SK-N-SH treated with all-trans-retinoic acid at 6 μM for 48 hours (cell line): ENCODE data around the gene SUFU.

ENCODE experiments used
- CREB5 ChIP-seq: fragments of 250-450 bp; sonication (Bioruptor Pico); IDR thresholded peaks from 2 replicates; pipeline ENCODE4 v1.5.1; 2020; ENCODE audit warnings: low read depth, mild to moderate bottlenecking, moderate library complexity
- ISL1 ChIP-seq: fragments of 250-450 bp; sonication (Bioruptor Pico); IDR thresholded peaks from 2 replicates; pipeline ENCODE4 v2.1.2; 2022; ENCODE audit warnings: mild to moderate bottlenecking, moderate library complexity
- OSR1 ChIP-seq: fragments of 250-450 bp; sonication (Bioruptor Pico); IDR thresholded peaks from 2 replicates; pipeline ENCODE4 v1.8.0; 2022; ENCODE audit warnings: moderate library complexity, mild to moderate bottlenecking, inconsistent platforms
- SNAI2 ChIP-seq: fragments of 250-450 bp; sonication (Bioruptor Pico); IDR thresholded peaks from 2 replicates; pipeline ENCODE4 v1.5.0; 2020; ENCODE audit warnings: mild to moderate bottlenecking, moderate library complexity
- TCF4 ChIP-seq: fragments of 250-450 bp; sonication (Bioruptor Pico); IDR thresholded peaks from 2 replicates; pipeline ENCODE4 v1.8.0; 2021; ENCODE audit warnings: mild to moderate bottlenecking, moderate library complexity, borderline replicate concordance
- ZC3H10 ChIP-seq: fragments of 250-450 bp; sonication (Bioruptor Pico); IDR thresholded peaks from 2 replicates; pipeline ENCODE4 v1.5.1; 2021; ENCODE audit warnings: mild to moderate bottlenecking, moderate library complexity
- ZFP3 ChIP-seq: fragments of 250-450 bp; sonication (Bioruptor Pico); IDR thresholded peaks from 2 replicates; pipeline ENCODE4 v1.5.0; 2020; ENCODE audit warnings: mild to moderate bottlenecking, moderate library complexity
- ZFP30 ChIP-seq: fragments of 450-650 bp; formaldehyde crosslinking; IDR thresholded peaks from 2 replicates; pipeline ENCODE4 v1.5.0; 2022; ENCODE audit warnings: mild to moderate bottlenecking, moderate library complexity
- ZNF565 ChIP-seq: fragments of 450-650 bp; formaldehyde crosslinking; conservative IDR thresholded peaks from 2 replicates; pipeline ENCODE4 v1.5.0; 2020; ENCODE audit warnings: low read depth, mild to moderate bottlenecking, moderate library complexity

DNA sequence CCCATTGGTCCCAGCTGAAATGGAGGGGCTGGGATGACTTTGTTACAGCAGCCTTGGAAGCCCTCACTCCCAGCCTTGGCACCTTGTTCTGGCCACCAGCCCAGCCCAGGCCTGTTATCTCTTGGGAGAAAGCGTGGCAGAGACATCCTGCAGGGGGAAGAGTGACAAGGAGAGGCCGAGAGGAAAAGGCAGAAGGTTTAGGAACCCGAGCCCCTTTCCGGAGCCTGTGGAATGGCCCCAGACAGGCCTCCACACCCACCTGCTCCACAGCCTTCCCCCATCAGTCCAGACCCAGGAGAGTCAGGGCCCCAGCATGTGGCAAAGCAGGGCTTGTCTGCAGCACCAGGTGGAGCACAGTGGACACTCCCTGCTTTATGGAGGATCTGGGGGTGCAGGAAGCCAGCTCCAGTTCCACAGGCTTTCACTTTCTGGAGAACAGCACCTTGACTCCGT, 116.4 kb downstream of the SUFU start:
- no peak for TF ChIP-seq TCF4
- TF ChIP-seq ISL1: no peak
- no peak for TF ChIP-seq ZC3H10 (CRISPR knock-in tag)
- no peak for TF ChIP-seq CREB5 (CRISPR knock-in tag)
- no peak for TF ChIP-seq SNAI2
- TF ChIP-seq ZNF565 (CRISPR knock-in tag): no peak
- TF ChIP-seq ZFP30 (CRISPR knock-in tag): no peak
- TF ChIP-seq ZFP3 (CRISPR knock-in tag): no peak
- TF ChIP-seq OSR1 (CRISPR knock-in tag): no peak
